Breast epithelium (tissue), 3 donors: Measurements from ENCODE around the gene TSPAN7.

Source experiments
- CTCF ChIP-seq, 3 donors: fragments of 450-650 bp; IDR thresholded peaks; one replicate each; pipeline ENCODE4 v1.5.1; 2016 to 2017; ENCODE audit warnings: antibody characterized with exemption in 3 of 3, mild to moderate bottlenecking in 3 of 3, moderate library complexity in 3 of 3
- POLR2AphosphoS5 ChIP-seq, 3 donors: sonication (generic); formaldehyde crosslinking; IDR thresholded peaks; one replicate each; pipeline ENCODE4 v1.6.1; 2017; ENCODE audit warnings: antibody characterized with exemption in 3 of 3

GRCh38 chrX:38599796-38600755 is 38.7 kb downstream of the TSPAN7 start:
- TF ChIP-seq CTCF (IDR thresholded peaks at IDR 0.05) (no peak), POLR2AphosphoS5 (IDR thresholded peaks at IDR 0.05) (no peak)
